Retinal pigment epithelial cell (primary cell): ENCODE data around the gene PCNT.

Source experiments
- DNase-seq: peaks from one replicate; pipeline ENCODE4 v3.0.0-alpha.2; 2010; ENCODE audit warnings: low read depth
- H3K4me3 ChIP-seq: 2 replicates; pipeline ENCODE4 v1.5.1; 2011; ENCODE audit warnings: mild to moderate bottlenecking, low read length, control low read depth, moderate library complexity
- CTCF ChIP-seq: conservative IDR thresholded peaks from 2 replicates; pipeline ENCODE4 v1.5.1; 2011; ENCODE audit warnings: low read depth, low read length, control low read depth, inconsistent platforms

PCNT gene

DNA sequence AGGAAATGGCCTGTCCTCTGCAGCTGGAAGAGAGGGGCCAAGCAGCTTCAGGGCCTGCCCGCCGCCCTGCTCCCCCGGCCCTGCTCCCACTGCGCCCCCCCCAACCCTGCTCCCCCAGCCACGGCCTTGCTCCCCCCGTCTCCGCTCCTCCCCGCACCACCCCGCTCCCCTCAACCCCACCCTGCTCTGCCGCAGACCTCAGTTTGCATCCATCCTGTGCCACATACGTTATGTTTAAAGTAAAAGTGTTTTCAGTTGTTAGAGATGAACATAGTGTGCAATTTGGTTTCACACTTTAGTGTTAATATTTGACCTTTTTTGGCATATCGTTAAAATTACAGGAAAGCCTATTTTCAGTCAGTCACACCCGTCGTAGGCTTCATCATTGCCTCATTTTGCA is 100.7 kb downstream of the PCNT start:
- H3K4me3 ChIP-seq, result no peak overlapping the region
- TF ChIP-seq CTCF, result no peak
- DNase-seq, result no peak

DNA sequence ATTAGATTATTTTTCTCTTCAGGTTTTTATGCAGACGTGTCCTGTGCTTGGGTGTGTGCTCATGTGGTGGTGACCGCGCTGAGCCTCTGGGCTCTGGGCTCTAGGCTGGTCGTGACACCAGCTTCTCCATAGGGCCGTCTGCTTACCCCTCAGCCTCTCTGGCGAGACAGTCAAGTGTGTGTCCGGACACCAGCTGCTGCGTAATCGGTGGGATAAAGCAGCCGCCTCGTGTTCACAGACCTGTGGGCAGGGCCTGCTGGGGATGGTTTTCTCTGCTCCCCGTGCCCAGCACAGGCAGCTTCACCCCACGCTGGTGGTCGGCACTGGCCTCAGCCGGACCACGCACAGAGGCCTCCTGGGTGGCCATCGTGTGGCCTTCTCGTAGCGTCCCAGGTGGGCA is 101.1 kb downstream of the PCNT start:
- TF ChIP-seq CTCF, result no peak
- no peak for DNase-seq
- H3K4me3 ChIP-seq, result no peak overlapping the region

DNA sequence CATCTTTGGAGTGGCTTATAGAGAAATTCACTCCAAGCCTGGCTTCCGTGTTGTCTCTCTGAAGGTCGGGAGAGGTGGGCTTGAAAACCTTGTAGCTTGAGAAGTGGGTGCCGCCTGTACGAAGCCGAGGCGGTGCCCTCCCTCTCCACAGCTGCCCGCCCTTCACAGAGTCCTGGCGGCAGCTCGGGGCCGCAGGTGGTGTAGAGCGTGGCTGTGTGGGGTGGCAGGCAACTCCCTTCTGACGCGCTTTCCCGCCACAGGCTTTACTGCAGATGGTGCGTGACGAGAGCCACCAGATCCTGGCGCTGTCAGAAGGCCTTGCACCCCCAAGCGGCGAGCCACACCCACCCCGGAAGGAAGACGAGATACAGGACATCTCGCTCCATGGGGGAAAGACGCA is 101.6 kb downstream of the PCNT start:
- no peak overlapping the region for H3K4me3 ChIP-seq
- no peak for DNase-seq
- TF ChIP-seq CTCF, result no peak

DNA sequence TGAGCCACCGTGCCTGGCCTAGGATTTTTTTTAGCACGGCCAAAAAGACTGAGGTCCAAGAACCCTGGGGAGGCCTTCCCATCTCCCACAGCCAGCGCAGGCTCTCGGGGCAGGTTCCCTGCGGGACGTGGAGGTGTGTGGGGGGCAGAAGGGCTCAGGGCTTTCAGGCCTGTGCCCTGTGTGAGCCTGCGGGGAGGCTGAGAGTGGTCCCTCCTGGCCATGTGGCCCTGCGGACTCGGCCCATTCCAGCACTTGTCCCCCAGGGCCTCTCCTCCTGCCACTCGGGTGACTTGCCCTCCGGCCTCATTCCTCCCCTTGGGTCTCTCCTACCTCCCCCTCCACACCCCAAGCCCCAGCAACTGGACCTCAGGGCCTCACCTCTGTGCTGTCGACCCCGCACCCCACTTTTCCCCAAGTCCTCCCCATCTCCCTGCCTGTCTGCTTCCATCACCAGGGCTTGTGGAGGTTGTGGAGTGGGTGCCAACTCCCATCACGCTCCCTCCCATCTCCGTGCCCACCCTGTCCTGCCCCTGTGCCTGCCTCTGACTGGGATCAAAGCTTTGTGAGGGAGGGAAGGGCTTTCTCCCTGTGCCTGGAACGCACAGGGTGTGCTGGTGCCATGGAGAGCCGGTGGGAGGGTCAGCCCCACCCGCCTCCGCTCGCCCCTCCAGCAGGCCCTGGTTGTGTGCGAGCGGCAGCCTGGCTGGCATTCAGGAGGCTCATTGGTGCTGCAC is 102.5 kb downstream of the PCNT start:
- H3K4me3 ChIP-seq, result no peak overlapping the region
- no peak for DNase-seq
- no peak for TF ChIP-seq CTCF

- TF ChIP-seq CTCF, result no peak
- DNase-seq, result no peak
- H3K4me3 ChIP-seq, result no peak overlapping the region
Measured at GRCh38 chr21:46427516-46427915, 103.6 kb downstream of the PCNT start.

DNA sequence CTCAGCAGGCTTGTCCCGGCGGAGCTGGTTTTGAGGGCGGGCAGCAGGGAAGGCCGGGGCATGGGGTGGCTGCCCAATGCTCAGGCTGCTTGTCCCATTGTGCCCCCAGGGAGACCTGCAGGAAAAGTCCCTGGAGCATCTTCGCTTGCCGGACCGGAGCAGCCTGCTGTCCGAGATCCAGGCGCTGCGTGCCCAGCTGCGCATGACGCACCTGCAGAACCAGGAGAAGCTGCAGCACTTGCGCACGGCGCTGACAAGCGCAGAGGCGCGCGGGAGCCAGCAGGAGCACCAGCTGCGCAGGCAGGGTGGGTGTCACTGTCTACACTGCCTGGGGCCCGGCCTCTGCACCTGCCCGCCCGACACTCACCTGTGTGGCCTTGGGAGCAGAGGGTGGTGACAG is 104.3 kb downstream of the PCNT start:
- no peak for TF ChIP-seq CTCF
- no peak overlapping the region for H3K4me3 ChIP-seq
- DNase-seq, result no peak

DNA sequence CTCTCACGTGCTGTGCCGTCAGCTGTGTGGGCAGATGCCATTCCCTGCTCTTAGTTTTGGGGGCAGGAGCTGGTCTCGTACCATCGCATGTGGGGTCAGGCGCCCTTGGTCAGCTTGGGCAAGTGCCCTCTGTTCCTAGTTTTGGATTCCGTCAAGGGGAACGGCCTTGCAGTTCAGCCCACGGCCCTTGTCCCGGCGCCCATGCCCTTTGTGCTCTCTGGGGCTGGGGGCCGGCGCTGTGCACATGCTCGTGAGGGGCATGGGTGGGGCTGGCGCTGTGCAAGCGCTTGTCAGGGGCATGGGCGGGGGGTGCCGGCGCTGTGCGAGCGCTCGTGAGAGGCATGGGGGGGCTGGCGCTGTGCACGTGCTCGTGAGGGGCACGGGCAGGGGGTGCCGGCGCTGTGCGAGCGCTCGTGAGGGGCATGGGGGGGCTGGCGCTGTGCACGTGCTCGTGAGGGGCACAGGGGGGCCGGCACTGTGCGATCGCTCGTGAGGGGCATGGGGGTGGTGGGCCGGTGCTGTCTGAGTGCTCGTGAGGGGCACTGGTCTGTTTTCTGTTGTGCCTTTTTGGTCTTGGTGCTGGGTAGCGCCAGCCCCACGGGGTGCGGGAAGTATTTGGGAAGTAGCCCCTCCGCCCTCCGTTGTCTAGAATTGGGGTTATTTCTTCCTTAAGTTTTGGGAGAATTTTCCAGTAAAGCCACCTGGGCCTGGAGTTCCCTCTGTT is 105.2 kb downstream of the PCNT start:
- no peak overlapping the region for H3K4me3 ChIP-seq
- no peak for DNase-seq
- no peak for TF ChIP-seq CTCF
